ENCODE results near the gene LSS. TPM values are rescaled to one million over a fixed set of nuclear protein-coding genes. Genes with fewer than 3 reads are reported as not detected.

Gene LSS
- total RNA-seq, 1 donor from 2014 or later: 34.2 TPM

DNA sequence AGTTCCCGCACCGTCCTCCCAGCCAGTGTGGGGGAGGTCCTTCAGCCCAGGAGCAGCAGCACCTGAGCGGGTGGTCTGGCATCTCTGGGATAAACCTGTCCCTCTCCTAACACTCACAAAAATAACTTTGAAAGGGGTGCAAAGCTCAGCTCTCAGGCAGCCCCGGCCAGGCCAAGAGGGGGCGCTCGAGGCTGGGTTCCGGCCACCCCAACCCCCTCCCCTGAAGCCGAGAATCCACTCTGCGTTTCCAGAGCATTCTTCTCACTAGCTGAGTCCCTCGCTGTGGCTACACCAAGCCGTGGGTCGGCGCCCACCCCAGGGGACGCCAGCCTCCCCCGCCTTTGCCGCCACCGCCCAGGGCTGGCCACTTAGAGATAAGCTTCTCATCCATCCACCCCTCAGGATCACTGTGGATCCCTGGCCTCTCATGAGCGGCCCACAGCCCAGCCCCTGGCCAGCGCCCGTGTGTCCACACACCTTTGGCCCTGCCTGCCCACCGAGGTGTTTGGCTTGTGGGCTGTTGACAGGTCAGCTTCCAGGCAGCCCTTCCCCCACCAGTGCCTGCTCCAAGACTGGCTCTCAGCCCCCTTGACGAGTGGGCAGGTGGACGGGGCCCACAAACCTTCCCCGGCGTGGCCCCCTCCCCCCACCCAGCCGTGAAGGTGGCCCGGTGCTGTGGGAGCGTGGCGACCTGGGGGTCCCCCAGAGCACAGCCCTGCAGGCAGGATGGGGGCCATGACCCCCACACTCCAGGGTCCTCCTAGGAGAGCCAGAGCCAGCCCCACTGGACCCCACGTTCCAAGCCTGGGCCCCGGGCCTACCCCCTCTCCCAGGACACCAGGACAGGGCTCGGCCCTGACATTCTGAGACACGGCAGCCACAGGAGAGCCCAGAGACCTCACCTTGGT is 75.1 kb downstream of the LSS start:
- DNase-seq (ENCODE audit: low read depth): no peak

DNA sequence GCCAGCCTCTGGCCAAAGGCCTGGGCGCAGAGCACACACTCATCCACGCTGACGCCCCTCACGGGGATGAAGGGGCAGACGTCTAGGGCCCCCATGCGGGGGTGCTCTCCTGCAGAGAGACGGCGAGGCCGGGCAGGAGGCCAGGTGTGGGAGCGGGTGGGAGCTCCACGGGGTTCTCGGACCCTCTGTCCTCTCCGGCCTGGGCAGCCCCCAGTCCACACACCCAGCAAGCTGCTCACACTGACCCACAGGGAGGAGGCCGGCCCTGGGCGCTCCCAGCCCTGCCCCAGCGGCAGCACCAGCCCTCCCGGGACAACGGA is 75.7 kb downstream of the LSS start:
- no peak for DNase-seq (ENCODE audit: low read depth)

DNA sequence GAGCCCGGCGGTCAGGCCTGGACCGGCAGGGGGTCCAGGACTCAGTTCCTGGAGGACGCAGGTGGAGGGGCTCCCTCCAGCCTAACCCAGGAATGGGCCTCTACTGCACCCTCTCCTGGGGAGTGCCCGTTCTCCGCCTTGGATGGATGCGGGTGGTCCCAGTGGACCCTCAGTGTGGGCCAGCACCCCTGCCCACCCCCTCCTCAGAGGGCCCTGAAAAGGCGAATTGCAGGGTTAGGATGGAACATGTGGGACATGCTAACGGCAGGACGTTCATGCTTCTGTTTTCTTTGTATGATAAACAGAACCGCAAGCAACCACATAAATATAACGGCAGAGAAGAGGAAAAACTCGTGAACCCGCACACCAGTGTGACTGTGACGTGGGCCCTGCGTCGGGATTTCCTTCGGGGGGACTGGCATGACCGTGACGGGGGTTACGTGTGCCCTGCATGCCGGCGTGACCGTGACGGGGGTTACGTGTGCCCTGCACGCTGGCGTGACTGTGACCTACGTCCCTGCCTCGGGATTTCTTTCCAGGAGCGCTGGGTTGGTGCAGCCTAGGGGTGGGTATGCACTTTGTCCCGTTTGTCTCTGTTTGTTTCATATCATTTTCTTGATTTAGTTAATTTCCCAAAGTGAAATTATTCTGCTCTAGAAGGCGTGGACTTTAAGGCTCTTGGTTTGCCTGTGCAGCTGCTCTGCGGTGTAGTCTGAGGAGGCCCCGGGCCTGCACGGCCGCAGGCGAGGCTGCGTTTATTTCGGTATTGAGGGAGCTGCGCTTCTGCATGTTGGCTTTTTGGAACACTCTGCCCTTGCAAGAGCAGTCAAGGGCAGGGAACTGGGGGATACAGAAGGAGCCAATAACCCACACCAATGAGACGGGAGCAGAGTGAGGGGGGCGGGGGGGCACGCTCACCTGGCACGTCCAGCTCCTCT is 76.3 kb downstream of the LSS start:
- no peak for DNase-seq (ENCODE audit: low read depth)

DNA sequence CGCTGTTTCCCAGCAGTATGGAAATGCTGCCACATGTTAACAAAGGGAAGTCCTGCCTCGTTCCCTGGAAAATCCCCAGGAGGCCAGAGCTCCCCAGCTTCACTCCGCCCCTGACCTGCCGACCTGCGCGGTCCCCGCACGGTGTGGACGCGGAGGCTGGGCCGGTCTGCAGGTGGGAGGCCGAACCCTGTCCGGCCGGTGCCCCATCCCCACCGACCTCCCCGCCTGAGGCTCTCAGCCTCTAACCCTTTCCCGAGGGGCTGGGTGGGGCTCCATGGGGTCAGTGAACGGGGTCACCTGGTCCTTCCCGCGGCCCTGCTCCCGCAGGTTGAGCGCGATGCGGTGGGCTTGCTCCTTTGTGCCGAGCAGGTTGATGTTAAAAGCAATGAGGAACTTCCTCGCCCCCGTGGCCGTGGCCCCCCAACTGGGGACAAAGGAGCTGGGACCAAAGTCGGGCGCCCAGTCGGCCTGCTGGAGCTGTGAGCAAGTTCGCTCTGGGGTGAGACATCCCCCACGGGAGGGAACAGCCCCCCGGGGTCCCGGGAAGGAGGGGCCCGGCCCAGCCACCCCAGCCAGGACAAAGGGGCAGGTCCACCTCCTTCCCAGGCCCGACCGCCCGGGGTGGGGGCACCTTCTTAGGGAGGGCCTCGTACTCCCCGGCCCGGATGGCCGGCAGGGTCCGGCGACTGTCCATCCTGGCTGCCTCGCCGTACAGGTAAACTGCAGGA is 77.1 kb downstream of the LSS start:
- no peak for DNase-seq (ENCODE audit: low read depth)

DNA sequence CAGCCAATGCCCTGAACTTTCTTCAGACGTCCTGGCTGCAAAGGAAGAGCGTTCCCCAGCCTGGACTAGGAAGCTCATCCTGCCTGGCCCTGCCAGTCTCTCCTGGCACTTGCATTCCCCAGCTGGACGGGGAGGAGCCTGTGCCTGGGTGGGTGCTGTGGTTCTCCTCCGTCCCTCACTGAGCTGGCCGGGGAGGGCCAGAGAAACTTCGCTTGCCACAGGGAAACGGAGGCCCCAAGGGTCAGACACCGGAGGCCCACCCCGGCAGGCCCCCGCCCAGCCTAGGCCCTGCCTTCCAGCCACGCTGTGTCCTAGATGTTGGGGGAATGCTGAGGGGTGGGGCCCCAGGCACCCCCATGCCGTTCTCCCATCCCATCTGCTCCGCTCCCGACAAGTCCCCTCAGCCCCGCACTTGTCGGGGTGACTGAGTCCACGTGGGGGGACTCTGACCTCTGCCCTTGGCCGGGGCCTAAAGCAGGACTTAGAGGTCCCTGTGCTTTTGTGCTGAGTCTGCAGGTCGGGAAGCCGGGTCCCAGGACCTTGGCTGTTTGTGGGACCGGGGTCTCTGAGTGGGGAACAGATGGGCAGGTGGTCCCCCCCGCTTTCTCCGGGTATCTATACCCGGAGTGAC is 78.0 kb downstream of the LSS start:
- no peak for DNase-seq (ENCODE audit: low read depth)

DNA sequence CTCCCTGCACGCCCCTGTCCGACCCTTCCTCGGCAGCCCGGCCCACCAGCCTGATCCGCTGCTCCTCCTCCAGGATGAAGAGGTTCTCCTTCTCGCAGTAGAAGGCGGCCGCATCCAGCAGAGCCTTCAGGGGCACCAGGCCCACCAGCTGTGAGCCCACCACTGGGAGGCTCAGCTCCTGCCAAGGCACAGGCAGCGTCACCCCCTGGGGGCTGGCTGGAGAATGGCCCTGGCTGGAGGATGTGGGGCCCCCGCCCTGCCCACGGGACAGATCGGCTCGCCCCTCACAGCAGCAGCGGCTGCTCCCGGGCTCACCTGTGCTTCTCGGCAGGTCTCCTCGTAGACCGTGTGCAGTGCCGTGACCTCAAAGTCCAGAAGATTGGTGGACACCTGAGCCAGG is 78.5 kb downstream of the LSS start:
- no peak for DNase-seq (ENCODE audit: low read depth)

DNA sequence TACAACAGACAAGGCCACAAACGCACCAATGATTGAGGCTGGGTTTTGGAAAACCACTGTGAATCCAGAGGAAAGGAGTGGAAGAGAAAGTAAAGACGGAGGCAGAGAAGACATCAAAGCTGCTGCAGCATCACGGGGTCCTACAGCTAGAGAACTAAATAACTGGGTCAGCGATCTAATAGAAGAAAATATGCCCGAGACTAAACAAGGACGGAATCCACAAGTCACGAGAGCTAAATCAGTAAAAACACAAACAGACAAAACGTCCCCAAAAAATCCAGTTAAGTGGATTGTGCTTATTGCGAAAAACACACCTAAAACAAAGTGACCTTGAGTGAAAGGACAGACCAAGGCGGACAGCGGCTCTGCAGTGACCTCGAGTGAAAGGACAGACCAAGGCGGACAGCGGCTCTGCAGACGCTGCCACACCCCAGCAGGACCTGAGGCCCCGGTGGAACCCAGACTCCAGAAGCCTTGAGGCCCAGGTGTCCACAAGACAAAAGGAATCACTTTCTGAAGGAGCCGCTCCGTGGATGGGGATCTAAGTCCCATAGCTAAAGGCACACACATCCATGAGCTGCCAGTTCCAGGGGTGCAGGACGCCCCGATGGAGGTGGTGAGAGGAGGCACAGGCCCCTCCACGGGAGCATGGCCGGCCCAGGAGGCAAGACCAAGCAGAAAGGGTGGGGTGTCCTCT is 79.2 kb downstream of the LSS start:
- DNase-seq (ENCODE audit: low read depth): no peak

DNA sequence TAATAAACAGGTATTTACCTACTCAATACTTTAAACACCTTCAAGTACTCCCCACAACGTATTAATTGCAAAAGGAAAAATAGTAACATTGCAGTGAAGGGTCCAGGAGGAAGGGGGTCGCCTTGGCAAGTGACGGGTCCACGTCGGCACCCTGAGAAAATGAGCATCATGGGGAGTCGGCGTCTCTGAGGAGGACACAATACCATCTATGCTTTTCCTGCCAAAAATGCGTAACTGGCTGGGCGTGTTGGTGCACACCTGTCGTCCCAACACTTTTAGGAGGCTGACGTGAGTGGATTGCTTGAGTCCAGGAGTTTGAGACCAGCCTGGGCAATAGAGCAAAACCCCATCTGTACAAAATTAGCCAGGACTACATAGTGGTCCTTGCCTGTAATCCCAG is 80.5 kb downstream of the LSS start:
- no peak for DNase-seq (ENCODE audit: low read depth)

DNA sequence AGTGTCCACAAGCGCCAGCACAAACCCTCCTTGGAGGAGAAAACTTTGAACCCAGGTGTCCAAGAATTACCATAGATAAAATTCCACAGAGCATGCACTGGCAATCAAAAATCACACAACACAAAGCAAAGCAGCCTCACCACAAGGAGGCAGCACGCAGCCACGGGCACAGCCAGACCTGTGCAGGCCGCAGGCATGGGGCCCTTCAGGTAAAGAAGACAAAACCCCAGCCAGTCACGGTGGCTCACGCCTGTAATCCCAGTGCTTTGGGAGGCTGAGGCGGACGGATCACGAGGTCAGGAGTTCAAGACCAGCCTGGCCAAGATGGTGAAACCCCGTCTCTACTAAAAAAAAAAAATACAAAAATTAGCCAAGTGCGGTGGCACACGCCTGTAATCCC is 81.1 kb downstream of the LSS start:
- peak; percentile 21 for DNase-seq (ENCODE audit: low read depth)

DNA sequence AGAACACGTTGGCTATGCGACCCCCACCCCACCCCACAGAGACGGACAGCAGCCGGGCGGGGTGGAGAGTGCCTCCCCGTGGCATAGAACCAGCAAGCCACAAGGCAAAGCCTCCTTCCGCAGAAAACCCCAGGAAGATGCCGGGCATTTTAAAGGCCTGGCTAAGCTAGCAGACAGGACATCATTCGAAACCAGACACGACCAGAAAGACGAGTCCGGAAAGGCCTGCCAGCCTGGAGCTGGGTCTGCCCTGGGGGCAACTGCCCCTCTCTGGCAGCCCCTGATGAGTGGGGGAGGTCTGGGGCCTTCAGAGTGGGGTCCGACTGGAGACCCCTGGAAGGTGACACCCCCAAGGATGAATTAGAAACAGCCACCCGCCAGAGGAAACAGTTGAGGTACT is 81.7 kb downstream of the LSS start:
- no peak for DNase-seq (ENCODE audit: low read depth)

DNA sequence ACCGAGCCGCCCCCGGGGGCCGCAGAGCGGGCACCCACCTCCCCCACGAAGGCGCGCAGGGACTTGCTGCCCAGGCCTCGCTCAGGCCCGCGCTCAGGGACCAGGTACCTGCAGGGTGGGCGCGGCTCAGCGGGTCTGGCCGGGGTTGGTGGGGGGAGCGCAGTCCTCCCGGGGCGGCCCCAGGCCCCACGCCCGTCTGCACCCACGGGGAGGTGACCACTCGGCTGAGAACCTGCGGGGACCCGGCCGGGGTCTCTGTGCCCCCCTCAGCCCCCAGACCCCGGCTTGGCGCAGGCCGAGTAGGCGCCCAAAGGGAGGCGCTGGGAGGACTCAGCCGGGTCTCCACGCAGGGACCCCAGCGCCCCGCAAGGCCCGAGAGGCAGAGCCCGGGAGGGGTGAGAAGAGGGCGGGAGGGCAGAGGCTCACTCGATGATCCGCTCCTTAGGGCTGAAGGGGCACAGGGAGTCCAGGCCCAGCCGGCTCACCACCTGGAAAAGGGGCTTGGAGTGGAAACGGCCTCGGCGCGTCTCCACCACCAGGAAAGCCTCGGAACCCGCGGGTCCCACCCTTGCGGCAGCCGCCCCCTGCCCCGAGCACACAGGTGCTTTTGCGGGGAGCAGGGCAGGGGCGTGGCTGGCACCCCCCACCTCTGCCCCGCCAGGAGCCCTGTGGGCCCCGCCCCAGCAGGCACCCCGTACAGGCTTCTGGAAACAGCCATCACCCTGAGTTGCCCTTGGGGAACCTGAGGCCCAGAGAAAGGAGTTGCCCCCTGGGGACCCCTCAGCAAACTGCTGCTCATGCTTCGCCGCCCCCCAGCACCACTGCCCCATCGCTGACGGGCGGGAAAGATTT is 82.5 kb downstream of the LSS start:
- DNase-seq (ENCODE audit: low read depth): no peak

DNA sequence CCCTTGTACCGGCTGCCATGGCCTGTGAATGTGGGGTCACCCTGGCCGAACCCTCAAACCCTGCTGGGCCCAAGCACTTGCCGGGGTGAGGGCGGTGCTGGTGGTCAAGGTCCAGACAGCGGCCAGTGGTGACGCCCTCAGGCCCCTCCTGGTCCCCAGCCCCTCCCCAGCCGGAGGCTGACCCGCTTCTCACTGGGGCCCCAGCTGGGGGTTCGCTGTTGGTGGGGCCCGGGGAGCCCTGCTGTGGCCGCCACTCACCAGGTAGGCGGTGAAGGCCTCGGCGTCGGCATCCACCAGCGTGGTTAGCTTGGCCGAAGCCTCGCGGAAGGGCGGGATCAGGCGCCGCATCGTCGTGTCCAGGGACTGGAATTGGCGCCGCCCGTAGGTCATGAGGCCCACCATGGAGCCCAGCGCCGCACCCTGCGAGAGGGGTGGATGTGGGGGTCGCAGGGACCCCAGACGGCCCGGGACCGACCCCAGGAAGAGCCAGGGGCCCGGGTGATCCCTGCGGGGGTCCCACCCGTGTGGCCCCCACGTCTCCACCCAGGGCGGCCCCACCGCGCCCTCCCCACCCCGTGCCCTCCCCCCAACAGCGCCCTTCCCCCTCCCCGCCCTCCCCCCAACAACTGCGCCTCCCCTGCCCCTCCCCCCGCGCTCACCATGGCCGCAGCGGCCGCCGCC is 83.3 kb downstream of the LSS start:
- DNase-seq (ENCODE audit: low read depth): no peak

DNA sequence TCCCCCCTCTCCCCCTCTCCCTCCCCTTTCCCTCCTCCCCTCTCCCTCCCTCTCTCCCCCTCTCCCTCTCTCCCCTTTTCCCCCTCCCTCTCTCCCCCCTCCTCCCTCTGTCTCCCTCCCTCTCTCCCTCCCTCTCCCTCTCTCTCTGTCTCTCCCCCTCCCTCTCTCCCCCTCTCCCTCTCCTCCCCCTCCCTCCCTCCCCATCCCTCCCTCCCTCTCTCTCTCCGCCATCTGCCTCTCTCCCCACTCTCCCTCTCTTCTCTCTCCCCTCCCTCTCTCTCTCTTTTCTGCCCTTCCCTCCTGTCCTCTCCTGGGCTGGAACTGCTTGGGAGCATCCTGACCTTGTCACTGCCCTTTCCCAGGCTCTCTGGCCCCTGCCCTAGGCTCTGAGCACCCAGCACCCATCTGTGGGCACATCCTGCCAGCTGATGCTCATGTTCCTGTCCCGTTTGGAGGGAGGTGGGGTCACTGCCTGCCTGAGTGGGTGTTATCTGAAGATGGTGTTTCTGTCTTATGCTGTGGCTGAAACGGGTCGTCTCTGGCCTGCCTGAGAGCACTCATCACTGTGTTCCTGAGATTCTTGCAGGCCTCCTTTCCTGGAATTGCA is 84.0 kb downstream of the LSS start:
- DNase-seq (ENCODE audit: low read depth): no peak

DNA sequence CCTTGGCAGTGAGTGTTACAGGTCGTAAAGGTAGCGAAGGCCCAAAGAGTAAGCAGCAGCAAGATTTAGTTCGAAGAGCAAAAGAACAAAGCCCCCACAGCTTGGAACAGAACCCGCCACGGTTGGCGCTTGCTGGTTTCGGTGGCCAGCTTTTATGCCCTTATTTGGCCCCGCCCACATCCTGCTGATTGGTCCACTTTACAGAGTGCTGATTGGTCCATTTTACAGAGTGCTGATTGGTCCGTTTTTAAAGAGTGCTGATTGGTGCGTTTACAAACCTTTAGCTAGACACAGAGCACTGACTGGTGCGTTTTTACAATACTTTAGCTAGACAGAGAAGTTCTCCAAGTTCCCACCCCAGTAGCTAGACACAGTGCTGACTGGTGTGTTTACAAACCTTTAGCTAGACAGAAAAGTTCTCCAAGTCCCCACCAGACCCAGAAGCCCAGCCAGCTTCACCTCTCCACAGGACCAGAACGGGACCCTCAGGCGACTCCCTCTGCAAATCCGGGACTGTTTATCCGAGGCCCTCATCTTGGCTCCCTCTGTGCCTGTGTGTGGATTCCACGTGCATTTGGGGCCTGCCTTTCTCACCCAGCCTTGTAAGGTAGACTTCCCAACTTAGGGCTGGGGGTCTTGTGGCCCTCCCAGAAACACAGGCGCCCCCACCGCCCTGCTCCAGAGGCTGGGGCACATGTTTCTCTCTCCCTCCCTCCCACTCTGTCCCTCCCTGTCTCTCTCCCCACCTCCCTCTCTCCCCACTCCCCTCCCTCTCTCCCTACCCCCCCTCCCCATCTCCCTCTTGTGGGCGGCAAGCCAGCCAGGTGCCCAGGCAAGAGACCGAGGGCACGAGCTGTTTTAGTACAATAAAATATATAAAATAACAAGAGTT is 85.7 kb downstream of the LSS start:
- DNase-seq (ENCODE audit: low read depth): no peak

DNA sequence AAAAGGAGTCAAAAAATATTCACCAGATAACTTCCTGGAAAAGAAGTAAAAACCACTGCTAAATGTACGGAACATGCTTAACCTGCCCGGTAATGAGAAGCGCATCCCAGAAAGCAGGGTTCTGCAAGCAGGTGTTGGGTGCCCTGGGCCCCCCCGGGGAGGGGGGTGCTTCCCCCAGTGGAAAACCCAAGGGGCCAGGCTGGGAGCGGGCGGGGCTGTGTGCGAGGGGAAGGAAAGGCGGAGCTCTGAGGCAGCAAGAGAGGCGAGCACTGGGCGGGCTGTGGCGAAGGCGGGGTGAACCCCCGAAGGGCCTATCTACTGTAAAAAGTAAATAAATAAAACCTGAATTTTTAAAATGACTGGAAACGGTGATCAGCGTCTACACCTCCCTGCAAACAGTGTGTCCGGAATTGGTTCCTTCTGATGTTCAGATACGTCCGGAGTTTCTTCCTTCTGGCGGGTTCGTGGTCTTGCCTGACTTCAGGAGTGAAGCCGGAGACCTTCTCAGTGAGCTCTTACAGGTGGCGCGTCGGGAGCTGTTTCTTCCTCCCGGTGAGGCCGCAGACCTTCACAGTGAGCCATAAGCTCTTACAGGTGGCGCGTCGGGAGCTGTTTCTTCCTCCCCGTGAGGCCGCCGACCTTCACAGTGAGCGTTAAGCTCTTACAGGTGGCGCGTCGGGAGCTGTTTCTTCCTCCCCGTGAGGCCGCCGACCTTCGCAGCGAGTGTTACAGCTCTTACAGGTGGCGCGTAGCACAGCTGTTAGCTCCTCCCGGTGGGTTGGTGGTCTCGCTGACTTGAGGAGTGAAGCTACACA is 86.6 kb downstream of the LSS start:
- no peak for DNase-seq (ENCODE audit: low read depth)

DNA sequence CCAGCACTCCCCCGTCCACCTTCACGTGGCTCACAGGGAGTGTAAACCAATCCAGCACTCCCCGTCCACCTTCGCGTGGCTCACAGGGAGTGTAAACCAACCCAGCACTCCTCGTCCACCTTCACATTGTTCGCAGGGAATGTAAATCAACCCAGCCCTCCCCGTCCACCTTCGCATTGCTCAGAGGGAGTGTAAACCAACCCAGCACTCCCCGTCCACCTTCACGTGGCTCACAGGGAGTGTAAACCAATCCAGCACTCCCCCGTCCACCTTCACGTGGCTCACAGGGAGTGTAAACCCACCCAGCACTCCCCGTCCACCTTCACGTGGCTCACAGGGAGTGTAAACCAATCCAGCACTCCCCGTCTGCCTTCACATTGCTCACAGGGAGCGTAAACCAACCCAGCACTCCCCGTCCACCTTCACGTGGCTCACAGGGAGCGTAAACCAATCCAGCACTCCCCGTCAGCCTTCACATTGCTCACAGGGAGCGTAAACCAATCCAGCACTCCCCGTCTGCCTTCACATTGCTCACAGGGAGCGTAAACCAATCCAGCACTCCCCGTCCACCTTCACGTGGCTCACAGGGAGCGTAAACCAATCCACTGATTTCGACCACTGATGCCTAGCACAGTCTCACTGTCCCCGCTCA is 88.1 kb downstream of the LSS start:
- DNase-seq (ENCODE audit: low read depth): peak; percentile 16

DNA sequence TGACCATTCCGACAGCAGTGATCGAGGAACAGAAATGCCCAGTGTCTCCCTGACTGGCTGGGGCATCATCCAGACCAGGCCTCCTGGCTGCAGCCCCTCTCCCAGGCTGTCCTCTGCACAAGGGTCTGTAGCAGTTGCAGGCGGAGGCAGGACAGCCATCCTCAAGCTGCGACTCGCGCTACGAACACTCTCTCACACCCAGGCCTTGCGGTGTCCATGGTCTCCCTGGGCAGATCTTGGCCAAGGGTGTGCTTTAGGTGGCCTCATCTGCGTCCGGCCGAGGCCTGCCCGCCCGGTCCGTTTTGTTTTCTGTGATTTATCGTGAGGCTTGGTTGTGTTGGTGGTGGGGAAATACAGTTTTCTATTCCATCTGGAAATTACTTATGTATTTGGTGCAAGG is 88.9 kb downstream of the LSS start:
- DNase-seq (ENCODE audit: low read depth): no peak
